HG03135 (cell line): Measurements from ENCODE around the gene MFAP5.
A peak's percentile ranks its signal among the peaks of the same experiment; 100 is the strongest.

ENCODE experiments used
- ATAC-seq: cut with Tn5 transposase; IDR thresholded peaks from one replicate; pipeline ENCODE4 v1.9.1; 2021; ENCODE audit warnings: mild to moderate bottlenecking, moderate library complexity; ENCODE audit not compliant: unreplicated experiment

Gene MFAP5

GRCh38 chr12:8662593-8662992 is at the start of gene MFAP5:
Gene MFAP5, minus strand, starts transcription at chr12:8662826. Its CDS starts 722 bp downstream, at chr12:8662104.
- no peak for ATAC-seq

- ATAC-seq, result no peak
Observed at GRCh38 chr12:8709124-8709830, 46.7 kb upstream of the MFAP5 start.

GRCh38 chr12:8702159-8702558 is 39.5 kb upstream of the MFAP5 start:
- ATAC-seq, result no peak

GRCh38 chr12:8701046-8701660 is 38.5 kb upstream of the MFAP5 start:
- no peak for ATAC-seq

GRCh38 chr12:8699714-8700113 is 37.1 kb upstream of the MFAP5 start:
- no peak for ATAC-seq

- ATAC-seq, result no peak
Observed at GRCh38 chr12:8698879-8699278, 36.3 kb upstream of the MFAP5 start.

- peak; percentile 40 for ATAC-seq
Observed at GRCh38 chr12:8698132-8698851, 35.7 kb upstream of the MFAP5 start.

- ATAC-seq, result peak; percentile 70
Observed at GRCh38 chr12:8697476-8698131, 35.0 kb upstream of the MFAP5 start, which contains the start of gene RIMKLB. Gene RIMKLB, plus strand, starts transcription at chr12:8697991. Its CDS starts 15,876 bp downstream, at chr12:8713867.

GRCh38 chr12:8697120-8697475 is 34.5 kb upstream of the MFAP5 start:
- ATAC-seq, result peak; percentile 8

- ATAC-seq, result no peak
Observed at GRCh38 chr12:8696442-8697090, 33.9 kb upstream of the MFAP5 start.

- no peak for ATAC-seq
Observed at GRCh38 chr12:8695116-8695515, 32.5 kb upstream of the MFAP5 start.

GRCh38 chr12:8692573-8692972 is 29.9 kb upstream of the MFAP5 start:
- ATAC-seq, result no peak

GRCh38 chr12:8689681-8690080 is 27.1 kb upstream of the MFAP5 start:
- no peak for ATAC-seq

GRCh38 chr12:8687846-8688601 is 25.4 kb upstream of the MFAP5 start:
- ATAC-seq, result no peak

- ATAC-seq, result no peak
Observed at GRCh38 chr12:8685051-8685450, 22.4 kb upstream of the MFAP5 start.

GRCh38 chr12:8681129-8681884 is 18.7 kb upstream of the MFAP5 start:
- ATAC-seq, result no peak

- no peak for ATAC-seq
Observed at GRCh38 chr12:8680533-8680932, 17.9 kb upstream of the MFAP5 start.

GRCh38 chr12:8678661-8679111 is 16.1 kb upstream of the MFAP5 start:
- ATAC-seq, result no peak

GRCh38 chr12:8677362-8677761 is 14.7 kb upstream of the MFAP5 start:
- no peak for ATAC-seq
